NCI-H524 (cell line): ENCODE results near the gene BHLHE23.
A peak's percentile ranks its signal among the peaks of the same experiment; 100 is the strongest.
"Not testable (repeated sequence)": the region's sequence is repeated elsewhere in the genome, so short reads cannot be mapped to it uniquely, and the experiment has no call there.

ENCODE experiments used
- DNase-seq, 2 experiments: peaks; one replicate each; lab custom pipeline; 2025; lab: John Stamatoyannopoulos, UW

The BHLHE23 gene

GRCh38 chr20:63043348-63044203 is 36.8 kb upstream of the BHLHE23 start:
- DNase-seq, result no peak

DNA sequence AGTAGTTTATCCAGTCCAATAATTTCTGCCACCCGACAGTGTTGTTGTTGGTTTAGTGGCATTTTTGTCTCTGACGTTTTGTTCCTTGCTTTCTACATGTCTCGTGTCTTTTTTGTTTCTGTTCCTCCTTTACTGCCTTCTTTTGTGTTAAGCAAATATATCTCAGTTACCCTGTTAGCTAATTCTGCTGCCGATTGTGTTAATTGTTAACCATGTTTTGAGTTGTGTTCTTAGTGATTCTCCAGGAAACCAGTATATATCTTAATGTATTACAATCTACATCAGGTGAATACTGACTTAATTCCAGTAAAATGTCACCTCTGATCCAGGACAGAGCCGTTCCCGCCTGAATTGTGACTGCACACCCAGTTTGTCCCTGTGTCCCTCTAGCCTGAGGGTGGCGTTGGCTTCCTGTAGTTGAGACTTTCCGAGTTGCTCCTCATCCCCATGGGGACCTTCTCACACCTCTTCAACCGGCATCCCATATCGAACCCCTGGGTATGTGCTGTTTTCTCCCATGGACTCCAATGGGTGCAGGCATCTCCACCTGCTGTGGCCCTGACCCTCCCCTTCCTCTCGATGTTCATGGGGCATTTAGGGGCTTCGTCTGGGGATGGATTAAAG is 35.8 kb upstream of the BHLHE23 start:
- DNase-seq, result no peak

- no peak for DNase-seq
These were observed 35.0 kb upstream of the BHLHE23 start for GRCh38 chr20:63041776-63042175.

- DNase-seq, result no peak
These were observed 31.0 kb upstream of the BHLHE23 start for GRCh38 chr20:63037669-63038268.

- peak; percentile 59 to 71 for DNase-seq
These were observed 29.5 kb upstream of the BHLHE23 start for GRCh38 chr20:63036291-63036690.

DNA sequence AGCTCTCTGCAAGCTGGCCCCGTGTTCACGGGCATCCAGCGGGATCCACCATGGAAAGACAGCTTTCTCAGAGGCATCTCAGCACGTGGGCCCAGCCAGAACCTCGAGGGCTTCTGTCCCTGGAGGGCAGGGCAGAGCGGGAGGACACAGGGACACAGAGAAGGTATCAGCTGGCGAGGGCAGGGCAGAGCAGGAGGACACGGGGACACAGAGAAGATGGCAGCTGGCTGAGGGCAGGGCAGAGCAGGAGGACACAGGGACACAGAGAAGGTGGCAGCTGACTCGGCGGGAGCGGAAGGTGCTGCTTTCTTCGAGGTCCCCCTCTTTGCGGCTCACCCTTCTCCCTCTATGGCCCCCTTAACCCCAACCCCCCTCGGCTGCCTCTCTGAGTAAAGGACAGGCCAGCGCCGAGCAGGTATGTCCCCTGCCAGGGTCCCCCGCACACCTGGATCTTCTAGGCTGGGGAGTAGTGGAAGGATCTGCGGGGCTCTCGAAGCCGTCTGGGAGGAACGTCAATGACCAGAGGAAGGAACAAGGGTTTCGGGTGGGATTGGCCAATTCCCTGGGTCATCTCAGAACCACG is 28.9 kb upstream of the BHLHE23 start:
- DNase-seq, result no peak

DNA sequence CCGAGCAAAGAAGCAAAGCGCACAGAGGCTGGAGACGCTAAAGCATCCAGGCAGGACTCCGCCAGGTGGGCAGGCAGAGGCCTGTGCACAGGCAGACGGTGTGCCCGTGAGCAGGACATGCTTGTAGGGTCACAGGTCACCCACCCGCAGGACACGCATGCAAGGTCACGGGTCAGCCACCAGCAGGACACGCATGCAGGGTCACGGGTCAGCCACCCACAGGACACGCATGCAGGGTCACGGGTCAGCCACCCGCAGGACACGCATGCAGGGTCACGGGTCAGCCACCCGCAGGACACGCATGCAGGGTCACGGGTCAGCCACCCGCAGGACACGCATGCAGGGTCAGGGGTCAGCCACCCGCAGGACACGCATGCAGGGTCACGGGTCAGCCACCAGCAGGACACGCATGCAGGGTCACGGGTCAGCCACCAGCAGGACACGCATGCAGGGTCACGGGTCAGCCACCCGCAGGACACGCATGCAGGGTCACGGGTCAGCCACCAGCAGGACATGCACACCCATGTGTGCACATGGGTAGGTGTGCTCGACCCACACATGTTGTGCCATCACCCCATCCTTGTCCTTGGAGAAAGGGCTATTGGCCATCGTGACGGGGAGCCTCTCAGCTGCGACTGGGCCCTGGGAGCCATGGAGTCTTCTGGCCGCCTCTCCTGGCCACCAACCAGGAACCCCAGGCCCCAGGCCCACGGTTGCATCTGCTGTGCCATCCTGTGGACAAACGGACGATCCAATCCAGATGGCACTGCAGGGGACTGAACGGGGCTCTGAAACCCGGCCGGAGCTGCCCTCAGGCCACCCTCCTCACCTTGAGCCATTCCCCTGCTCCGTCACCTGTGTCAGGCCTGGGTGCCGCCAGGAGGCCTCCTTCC is 28.2 kb upstream of the BHLHE23 start:
- not testable (repeated sequence) for DNase-seq

- DNase-seq, result no peak
These were observed 27.3 kb upstream of the BHLHE23 start for GRCh38 chr20:63033794-63034709.

- DNase-seq, result no peak
These were observed 26.4 kb upstream of the BHLHE23 start for GRCh38 chr20:63032861-63033793.

DNA sequence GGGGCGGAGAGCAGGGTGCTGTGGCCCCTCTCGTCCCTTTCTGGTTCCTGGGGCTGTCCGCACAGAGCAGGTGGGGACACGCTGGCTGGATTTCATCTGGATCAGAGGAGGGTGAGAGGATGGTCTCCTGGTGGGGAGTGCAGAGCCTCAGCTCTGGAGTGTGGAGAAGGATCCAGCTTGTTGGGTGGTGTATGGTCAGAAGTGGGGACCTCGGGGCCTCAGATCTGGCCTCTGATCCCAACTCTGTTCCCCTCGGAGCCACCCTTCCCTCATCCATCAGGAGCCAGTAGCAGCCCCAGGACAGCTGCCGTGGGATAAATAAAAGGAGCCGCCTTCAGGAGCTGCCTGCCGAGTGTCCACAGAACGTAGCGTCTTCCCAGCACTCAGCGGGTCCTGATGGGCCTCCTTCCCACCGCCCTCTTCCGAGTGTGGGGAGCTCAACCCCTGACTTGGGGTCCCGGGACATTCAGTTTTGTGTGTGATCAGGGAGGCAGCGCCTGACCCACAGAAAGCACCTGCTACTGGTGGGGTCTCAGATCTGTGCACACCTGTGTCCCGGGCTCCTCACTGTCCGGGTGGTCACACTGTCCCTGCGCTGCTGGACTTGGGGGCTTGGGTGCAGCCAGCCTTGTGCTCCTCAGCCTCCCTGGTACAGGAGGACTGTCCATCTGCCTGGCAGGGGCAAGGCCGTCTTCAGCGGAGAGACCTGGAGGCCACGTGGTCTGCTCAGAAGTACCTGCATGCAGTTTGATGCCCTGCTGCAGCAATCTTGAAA is 25.4 kb upstream of the BHLHE23 start:
- DNase-seq, result no peak

- no peak for DNase-seq
These were observed 24.7 kb upstream of the BHLHE23 start for GRCh38 chr20:63031251-63032014.

- DNase-seq, result no peak
These were observed 22.8 kb upstream of the BHLHE23 start for GRCh38 chr20:63029358-63030121.

DNA sequence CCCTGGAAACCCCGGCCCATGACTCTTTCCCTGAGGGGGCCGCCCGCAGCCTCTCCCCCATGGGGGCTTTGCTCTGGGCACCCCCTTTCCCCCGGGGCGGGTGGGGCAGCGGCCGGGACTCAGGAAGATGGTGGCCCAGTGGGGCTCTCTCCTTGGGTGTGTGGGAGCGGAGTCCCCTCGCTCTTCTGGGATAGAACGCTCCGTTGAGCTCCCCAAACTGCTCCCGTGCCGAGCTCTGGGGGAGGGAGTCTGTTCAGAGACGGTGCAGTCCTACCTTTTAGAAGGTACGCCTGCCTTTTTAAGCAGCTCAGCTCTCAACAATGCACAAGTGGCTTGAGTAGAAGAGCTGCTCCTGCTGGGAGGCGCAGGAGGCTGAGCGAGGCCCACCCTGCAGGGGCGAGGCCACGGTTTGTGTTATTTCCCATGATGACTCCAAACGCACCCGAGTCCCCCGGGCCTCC is 21.7 kb upstream of the BHLHE23 start:
- no peak for DNase-seq

DNA sequence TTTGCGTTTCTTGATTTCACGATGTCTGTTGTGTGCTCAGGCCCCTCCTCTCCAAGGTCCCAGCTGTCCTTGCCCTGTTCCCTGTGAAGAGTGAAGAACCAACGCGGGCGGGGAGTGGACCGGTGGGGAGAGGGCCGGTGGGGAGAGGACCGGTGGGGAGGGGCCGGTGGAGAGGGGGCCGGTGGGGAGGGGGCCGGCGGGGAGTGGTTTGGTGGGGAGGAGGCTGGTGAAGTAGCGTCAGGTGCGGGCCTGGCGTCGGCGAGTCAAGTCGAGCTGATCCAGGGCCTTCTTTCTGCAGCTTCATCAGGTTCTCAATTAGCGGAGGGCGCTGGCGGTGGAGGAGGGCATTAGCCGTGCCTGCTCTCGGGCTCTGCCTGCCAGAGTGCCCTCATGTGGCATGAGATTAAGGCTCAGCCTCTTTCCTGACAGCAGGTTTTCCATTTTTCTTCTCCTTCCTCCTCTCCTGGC is 21.2 kb upstream of the BHLHE23 start:
- peak; percentile 54 to 77 for DNase-seq

DNA sequence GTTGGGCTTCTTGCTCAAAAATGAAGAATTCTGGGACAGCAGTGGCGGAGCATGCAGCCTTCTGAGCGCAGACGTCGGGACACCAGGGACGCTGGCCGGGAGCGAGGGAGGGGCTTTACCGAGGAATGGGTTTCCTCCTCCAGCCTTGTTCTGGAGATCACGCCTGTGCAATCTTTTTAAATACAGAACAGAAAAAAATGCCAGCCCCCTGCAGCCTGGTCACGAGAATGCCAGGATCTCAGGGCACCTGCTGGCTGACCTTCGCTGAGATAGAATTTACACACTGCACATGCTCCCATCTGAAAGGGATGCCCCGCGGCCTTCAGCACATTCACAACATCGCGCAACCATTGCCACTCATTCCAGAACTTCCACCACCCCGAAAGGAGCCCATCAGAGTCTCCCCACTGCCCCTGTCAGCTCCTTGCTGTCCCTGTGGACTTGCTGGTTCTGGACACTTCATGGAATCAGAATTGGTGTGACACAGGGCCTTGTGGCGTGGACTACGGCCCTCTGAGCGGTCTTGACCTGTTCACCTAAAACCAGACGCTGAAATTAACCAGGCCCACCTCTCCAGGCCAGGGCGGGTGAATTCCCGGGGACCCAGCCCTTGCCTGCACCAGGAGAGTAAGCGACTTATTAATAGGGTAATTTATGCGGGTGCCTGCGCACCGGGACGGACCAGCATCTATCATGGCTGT is 20.6 kb upstream of the BHLHE23 start:
- DNase-seq, result no peak

DNA sequence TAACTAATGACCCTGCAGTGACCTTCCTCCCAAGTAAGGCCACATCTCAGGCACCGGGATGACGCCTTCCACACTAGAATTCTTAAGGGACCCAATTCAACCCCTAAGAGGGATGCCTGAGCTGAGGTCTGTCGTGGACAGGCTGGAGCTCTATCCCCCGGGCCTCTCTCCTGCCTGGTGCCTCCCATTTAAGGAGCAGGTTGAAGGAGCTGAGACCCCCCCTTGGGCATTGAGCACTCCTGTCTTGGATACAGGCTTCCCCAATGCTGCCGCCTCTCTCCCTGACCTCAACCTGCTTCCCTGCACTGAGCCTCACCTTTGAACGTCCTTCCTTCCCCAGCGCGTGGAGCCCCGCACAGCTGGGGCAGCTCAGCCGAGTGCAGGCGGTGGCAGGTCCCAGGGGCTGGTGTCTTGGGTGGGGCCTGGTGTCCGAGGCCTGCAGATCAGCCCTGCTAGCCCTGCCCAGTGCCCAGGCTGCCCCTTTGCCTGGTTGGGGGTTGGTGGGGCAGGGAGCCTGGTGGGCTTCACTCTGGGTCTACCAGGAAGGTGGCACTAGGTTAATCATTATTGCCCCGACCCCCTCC is 19.9 kb upstream of the BHLHE23 start:
- DNase-seq, result no peak
